ENCODE measurements around the gene MRPL41.

GRCh38 chr9:137589441-137590122, 37.9 kb downstream of the MRPL41 start:
- no peak for TF ChIP-seq CTCF (conservative IDR thresholded peaks at IDR 0.05 in 1 of 2, IDR thresholded peaks at IDR 0.05 in 1 of 2; ENCODE audit: low read depth in 1 of 2, low read length in 2 of 2)
- no peak for TF ChIP-seq EZH2 (IDR thresholded peaks at IDR 0.05; ENCODE audit: low read length, missing control alignments)

Measured in fibroblast of lung (primary cell).